ENCODE data around the gene QRFPR.
"Not testable (repeated sequence)": the region's sequence is repeated elsewhere in the genome, so short reads cannot be mapped to it uniquely, and the experiment has no call there.

Gene QRFPR

GRCh38 chr4:121380776-121381462, at the start of gene QRFPR:
Gene QRFPR, minus strand, starts transcription at chr4:121381018. Its CDS starts 371 bp downstream, at chr4:121380647.
- DNase-seq (ENCODE audit: low spot score): no peak

GRCh38 chr4:121428721-121429120, 47.9 kb upstream of the QRFPR start:
- no peak for DNase-seq (ENCODE audit: low spot score)

GRCh38 chr4:121421594-121421993, 40.8 kb upstream of the QRFPR start:
- no peak for DNase-seq (ENCODE audit: low spot score)

GRCh38 chr4:121411151-121411744, 30.4 kb upstream of the QRFPR start:
- no peak for DNase-seq (ENCODE audit: low spot score)

- DNase-seq (ENCODE audit: low spot score): not testable (repeated sequence)
Observed at GRCh38 chr4:121408567-121408966, 27.7 kb upstream of the QRFPR start.

GRCh38 chr4:121400632-121401031, 19.8 kb upstream of the QRFPR start:
- DNase-seq (ENCODE audit: low spot score): no peak

GRCh38 chr4:121397941-121398601, 17.3 kb upstream of the QRFPR start:
- DNase-seq (ENCODE audit: low spot score): no peak

- DNase-seq (ENCODE audit: low spot score): no peak
Observed at GRCh38 chr4:121397434-121397833, 16.6 kb upstream of the QRFPR start.

GRCh38 chr4:121392426-121393086, 11.7 kb upstream of the QRFPR start:
- no peak for DNase-seq (ENCODE audit: low spot score)

- no peak for DNase-seq (ENCODE audit: low spot score)
Observed at GRCh38 chr4:121390335-121390734, 9.5 kb upstream of the QRFPR start.

GRCh38 chr4:121379276-121379675, 1.5 kb downstream of the QRFPR start:
- no peak for DNase-seq (ENCODE audit: low spot score)

- DNase-seq (ENCODE audit: low spot score): no peak
Observed at GRCh38 chr4:121377076-121377475, 3.7 kb downstream of the QRFPR start.

GRCh38 chr4:121376556-121376955, 4.3 kb downstream of the QRFPR start:
- DNase-seq (ENCODE audit: low spot score): no peak

- DNase-seq (ENCODE audit: low spot score): no peak
Observed at GRCh38 chr4:121376097-121376496, 4.7 kb downstream of the QRFPR start.

GRCh38 chr4:121375262-121375661, 5.6 kb downstream of the QRFPR start:
- no peak for DNase-seq (ENCODE audit: low spot score)

GRCh38 chr4:121373841-121374240, 7.0 kb downstream of the QRFPR start:
- no peak for DNase-seq (ENCODE audit: low spot score)

GRCh38 chr4:121370729-121371325, 10.0 kb downstream of the QRFPR start:
- no peak for DNase-seq (ENCODE audit: low spot score)

GRCh38 chr4:121360495-121360894, 20.3 kb downstream of the QRFPR start:
- no peak for DNase-seq (ENCODE audit: low spot score)

- no peak for DNase-seq (ENCODE audit: low spot score)
Observed at GRCh38 chr4:121358473-121358872, 22.3 kb downstream of the QRFPR start.

- no peak for DNase-seq (ENCODE audit: low spot score)
Observed at GRCh38 chr4:121353213-121353612, 27.6 kb downstream of the QRFPR start.

- DNase-seq (ENCODE audit: low spot score): no peak
Observed at GRCh38 chr4:121344098-121344497, 36.7 kb downstream of the QRFPR start.

GRCh38 chr4:121340247-121340646, 40.6 kb downstream of the QRFPR start:
- DNase-seq (ENCODE audit: low spot score): no peak
